ENCODE measurements around the gene KIF18B. TPM values are rescaled to one million over a fixed set of nuclear protein-coding genes. Genes with fewer than 3 reads are reported as not detected.

Gene KIF18B
- total RNA-seq, 1 experiment from 2014 or later, result 54.3 TPM

DNA sequence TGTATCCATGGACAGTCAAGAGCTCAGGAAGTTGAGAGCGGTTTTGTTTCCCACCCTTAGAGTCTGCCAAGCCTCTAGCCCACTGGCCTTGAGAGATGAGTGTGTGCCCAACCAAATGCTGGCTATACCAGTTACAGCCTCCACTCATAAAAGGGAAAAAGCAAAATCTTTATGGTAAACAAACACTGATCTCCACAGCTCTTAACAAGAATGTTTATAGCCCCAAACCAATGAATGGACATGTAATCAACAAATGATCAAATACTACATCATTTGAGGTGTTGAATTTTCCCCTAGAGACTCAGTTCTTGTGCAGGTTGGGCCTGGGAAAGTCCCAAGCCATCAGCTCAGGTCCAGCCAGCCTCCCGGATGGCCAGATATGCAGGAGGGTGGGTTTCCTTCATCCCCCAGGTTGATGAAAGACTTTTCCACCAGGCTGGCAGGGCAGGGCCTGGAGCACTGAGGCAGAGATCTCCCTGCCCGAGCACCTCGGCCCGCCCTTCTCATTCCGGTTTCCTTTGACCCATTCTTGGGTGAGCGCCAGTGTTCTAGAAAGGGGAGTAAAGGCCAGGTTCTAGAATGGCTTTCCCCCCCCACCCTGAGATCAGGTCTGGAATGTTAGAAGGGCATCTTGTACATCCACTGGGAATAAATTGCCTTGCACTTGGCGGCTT, 44.4 kb downstream of the KIF18B start:
- no peaks in the 10 kb centered on the region for H3K36me3 ChIP-seq (ENCODE audit: insufficient read depth, low read length, poor library complexity, severe bottlenecking)
- no peak overlapping the region for H3K4me3 ChIP-seq (ENCODE audit: low read depth, low read length, poor library complexity, severe bottlenecking)
- TF ChIP-seq EZH2 (IDR thresholded peaks at IDR 0.05; ENCODE audit: borderline replicate concordance, low read depth, low read length, poor library complexity, severe bottlenecking), result no peak
- TF ChIP-seq, protein P1, sequence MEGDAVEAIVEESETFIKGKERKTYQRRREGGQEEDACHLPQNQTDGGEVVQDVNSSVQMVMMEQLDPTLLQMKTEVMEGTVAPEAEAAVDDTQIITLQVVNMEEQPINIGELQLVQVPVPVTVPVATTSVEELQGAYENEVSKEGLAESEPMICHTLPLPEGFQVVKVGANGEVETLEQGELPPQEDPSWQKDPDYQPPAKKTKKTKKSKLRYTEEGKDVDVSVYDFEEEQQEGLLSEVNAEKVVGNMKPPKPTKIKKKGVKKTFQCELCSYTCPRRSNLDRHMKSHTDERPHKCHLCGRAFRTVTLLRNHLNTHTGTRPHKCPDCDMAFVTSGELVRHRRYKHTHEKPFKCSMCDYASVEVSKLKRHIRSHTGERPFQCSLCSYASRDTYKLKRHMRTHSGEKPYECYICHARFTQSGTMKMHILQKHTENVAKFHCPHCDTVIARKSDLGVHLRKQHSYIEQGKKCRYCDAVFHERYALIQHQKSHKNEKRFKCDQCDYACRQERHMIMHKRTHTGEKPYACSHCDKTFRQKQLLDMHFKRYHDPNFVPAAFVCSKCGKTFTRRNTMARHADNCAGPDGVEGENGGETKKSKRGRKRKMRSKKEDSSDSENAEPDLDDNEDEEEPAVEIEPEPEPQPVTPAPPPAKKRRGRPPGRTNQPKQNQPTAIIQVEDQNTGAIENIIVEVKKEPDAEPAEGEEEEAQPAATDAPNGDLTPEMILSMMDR (conservative IDR thresholded peaks at IDR 0.05; ENCODE audit: low read depth, low read length), result no peak
- no peaks in the 10 kb centered on the region for H3K27me3 ChIP-seq (replicated peaks; ENCODE audit: insufficient read depth, low read depth, low read length, poor library complexity)
- CTCF ChIA-PET, result no interaction called here
- H3K9me3 ChIP-seq (ENCODE audit: low read depth, low read length, poor library complexity, severe bottlenecking), result no peaks in the 10 kb centered on the region
- POLR2A ChIA-PET (ENCODE audit: low non-redundant PET), result no interaction called here
- DNase-seq (ENCODE audit: low spot score), result no peak
- H3K27ac ChIP-seq (ENCODE audit: low read depth, low read length, poor library complexity, severe bottlenecking), result no peak overlapping the region
- H3K4me1 ChIP-seq (ENCODE audit: insufficient read depth, low read length, poor library complexity, severe bottlenecking), result peaks cover 18% of the 10 kb centered on the region
- intact Hi-C loops (cut with micrococcal nuclease; ENCODE audit: unreplicated experiment), result no loop called here
- no TSS peak for BruUV-seq (replicated peaks)

DNA sequence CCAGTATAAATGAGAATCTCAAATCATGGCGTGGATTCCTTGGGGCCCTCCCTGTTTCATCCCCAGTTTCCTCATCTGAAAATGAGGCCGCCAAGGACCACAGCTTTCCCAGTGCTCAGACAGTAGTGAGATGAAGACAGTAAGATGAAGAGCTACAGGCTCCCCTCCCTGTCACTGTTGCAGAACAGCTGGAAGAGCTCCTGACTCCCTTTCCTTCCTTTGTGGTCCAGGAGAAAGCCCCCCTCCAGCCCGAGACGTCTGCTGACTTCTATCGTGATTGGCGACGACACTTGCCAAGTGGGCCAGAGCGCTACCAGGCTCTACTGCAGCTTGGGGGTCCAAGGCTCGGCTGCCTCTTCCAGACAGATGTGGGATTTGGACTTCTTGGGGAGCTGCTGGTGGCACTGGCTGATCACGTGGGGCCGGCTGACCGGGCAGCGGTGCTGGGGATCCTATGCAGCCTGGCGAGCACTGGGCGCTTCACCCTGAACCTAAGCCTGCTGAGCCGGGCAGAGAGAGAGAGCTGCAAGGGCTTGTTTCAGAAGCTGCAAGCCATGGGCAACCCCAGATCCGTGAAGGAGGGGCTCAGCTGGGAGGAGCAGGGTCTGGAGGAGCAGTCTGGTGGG, 45.3 kb downstream of the KIF18B start:
- H3K27me3 ChIP-seq (replicated peaks; ENCODE audit: insufficient read depth, low read depth, low read length, poor library complexity), result no peaks in the 10 kb centered on the region
- TF ChIP-seq, protein P1 (conservative IDR thresholded peaks at IDR 0.05; ENCODE audit: low read depth, low read length), result no peak
- TF ChIP-seq EZH2 (IDR thresholded peaks at IDR 0.05; ENCODE audit: borderline replicate concordance, low read depth, low read length, poor library complexity, severe bottlenecking), result no peak
- ChIA-PET POLR2A (ENCODE audit: low non-redundant PET) (no interaction called here), CTCF (no interaction called here)
- no peak overlapping the region for H3K27ac ChIP-seq (ENCODE audit: low read depth, low read length, poor library complexity, severe bottlenecking)
- no peak overlapping the region for H3K4me3 ChIP-seq (ENCODE audit: low read depth, low read length, poor library complexity, severe bottlenecking)
- H3K4me1 ChIP-seq (ENCODE audit: insufficient read depth, low read length, poor library complexity, severe bottlenecking), result peaks cover 18% of the 10 kb centered on the region
- no peak for DNase-seq (ENCODE audit: low spot score)
- intact Hi-C loops (cut with micrococcal nuclease; ENCODE audit: unreplicated experiment), result no loop called here
- H3K36me3 ChIP-seq (ENCODE audit: insufficient read depth, low read length, poor library complexity, severe bottlenecking), result no peaks in the 10 kb centered on the region
- no TSS peak for BruUV-seq (replicated peaks)
- H3K9me3 ChIP-seq (ENCODE audit: low read depth, low read length, poor library complexity, severe bottlenecking), result no peaks in the 10 kb centered on the region

DNA sequence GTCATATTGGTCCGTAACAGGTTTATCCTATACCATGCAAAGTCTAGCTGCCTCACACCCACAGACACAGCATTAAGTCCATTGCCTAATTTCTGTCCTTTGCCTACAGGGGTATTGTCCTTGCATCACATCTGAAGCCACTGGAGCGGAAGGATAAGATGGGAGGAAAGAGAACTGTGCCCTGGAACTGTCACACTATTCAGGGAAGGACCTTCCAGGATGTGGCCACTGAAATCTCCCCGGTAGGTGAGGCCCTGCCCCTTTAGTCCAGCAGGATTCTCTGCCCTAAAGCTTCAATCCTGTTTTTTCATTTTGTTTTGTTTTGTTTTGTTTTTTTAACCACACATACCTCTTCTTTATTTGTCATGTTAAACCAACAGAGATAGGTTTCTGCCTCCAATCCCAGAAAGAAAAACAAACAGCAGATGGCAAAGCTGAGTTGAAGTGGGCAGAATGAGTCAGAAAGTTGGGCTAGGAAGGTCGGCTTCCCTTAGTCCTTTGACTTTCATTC, 46.1 kb downstream of the KIF18B start:
- BruUV-seq (replicated peaks), result no TSS peak
- H3K27ac ChIP-seq (ENCODE audit: low read depth, low read length, poor library complexity, severe bottlenecking), result no peak overlapping the region
- ChIA-PET POLR2A (ENCODE audit: low non-redundant PET) (no interaction called here), CTCF (no interaction called here)
- H3K9me3 ChIP-seq (ENCODE audit: low read depth, low read length, poor library complexity, severe bottlenecking), result no peaks in the 10 kb centered on the region
- TF ChIP-seq EZH2 (IDR thresholded peaks at IDR 0.05; ENCODE audit: borderline replicate concordance, low read depth, low read length, poor library complexity, severe bottlenecking), result no peak
- TF ChIP-seq, protein P1 (conservative IDR thresholded peaks at IDR 0.05; ENCODE audit: low read depth, low read length), result no peak
- H3K4me1 ChIP-seq (ENCODE audit: insufficient read depth, low read length, poor library complexity, severe bottlenecking), result peaks cover 18% of the 10 kb centered on the region
- DNase-seq (ENCODE audit: low spot score), result no peak
- H3K36me3 ChIP-seq (ENCODE audit: insufficient read depth, low read length, poor library complexity, severe bottlenecking), result no peaks in the 10 kb centered on the region
- no peak overlapping the region for H3K4me3 ChIP-seq (ENCODE audit: low read depth, low read length, poor library complexity, severe bottlenecking)
- H3K27me3 ChIP-seq (replicated peaks; ENCODE audit: insufficient read depth, low read depth, low read length, poor library complexity), result no peaks in the 10 kb centered on the region
- intact Hi-C loops (cut with micrococcal nuclease; ENCODE audit: unreplicated experiment), result no loop called here

All from A673 (cell line).